ENCODE data around the gene GNG14. TPM values are rescaled to one million over a fixed set of nuclear protein-coding genes. Genes with fewer than 3 reads are reported as not detected.

Gene GNG14
- total and polyA plus RNA-seq, 2 of the 13 experiments (the other 11 are each of a cell fraction or from before 2014, with no cell fraction given): not detected

DNA sequence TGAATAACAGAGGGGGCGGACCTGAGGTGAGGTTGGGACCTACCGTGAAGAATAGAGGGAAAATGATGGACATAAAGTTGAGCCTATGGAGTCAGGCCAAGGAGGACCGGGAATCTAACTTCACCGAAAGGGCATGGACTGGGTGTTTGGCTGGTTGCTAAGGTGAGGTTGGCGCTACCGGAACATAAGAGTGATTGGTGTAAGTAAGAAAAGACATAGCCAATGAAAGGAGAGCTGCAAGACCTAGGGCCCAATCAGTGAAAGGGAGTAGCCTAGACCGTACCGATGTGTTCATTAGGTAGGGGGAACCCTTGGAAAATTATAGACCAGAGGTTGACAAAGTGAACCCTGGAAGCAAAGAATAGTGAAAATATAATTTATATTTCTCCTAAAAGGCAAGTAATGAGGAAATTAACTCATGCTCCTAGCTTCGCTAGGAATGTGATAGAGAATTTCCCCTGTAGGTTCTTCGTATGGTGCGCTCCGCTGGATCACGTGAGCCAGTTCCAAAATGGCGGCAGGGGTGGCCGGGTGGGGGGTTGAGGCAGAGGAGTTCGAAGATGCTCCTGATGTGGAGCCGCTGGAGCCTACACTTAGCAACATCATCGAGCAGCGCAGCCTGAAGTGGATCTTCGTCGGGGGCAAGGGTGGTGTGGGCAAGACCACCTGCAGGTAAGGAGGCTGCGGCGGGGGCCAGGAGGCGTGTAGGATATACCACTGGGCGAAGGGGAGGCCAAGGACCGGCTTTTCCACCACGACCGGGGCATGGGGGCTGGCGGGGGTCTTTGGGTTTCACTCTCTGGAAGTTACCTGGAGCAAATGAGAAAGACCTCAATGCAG, 49.4 kb downstream of the GNG14 start, which contains the start of gene GET3 (continued):
- TF ChIP-seq PRMT3 (CRISPR knock-in tag; IDR thresholded peaks at IDR 0.05; ENCODE audit: borderline replicate concordance, low read depth): no peak
- TF ChIP-seq, protein P1, sequence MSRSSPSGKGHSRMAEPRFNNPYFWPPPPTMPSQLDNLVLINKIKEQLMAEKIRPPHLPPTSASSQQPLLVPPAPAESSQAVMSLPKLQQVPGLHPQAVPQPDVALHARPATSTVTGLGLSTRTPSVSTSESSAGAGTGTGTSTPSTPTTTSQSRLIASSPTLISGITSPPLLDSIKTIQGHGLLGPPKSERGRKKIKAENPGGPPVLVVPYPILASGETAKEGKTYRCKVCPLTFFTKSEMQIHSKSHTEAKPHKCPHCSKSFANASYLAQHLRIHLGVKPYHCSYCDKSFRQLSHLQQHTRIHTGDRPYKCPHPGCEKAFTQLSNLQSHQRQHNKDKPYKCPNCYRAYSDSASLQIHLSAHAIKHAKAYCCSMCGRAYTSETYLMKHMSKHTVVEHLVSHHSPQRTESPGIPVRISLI (CRISPR knock-in tag; IDR thresholded peaks at IDR 0.05; ENCODE audit: borderline replicate concordance): no peak
- no peak for TF ChIP-seq ARID2 (CRISPR knock-in tag; IDR thresholded peaks at IDR 0.05; ENCODE audit: borderline replicate concordance)
- TF ChIP-seq, protein P2, sequence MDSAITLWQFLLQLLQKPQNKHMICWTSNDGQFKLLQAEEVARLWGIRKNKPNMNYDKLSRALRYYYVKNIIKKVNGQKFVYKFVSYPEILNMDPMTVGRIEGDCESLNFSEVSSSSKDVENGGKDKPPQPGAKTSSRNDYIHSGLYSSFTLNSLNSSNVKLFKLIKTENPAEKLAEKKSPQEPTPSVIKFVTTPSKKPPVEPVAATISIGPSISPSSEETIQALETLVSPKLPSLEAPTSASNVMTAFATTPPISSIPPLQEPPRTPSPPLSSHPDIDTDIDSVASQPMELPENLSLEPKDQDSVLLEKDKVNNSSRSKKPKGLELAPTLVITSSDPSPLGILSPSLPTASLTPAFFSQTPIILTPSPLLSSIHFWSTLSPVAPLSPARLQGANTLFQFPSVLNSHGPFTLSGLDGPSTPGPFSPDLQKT (CRISPR knock-in tag; IDR thresholded peaks at IDR 0.05; ENCODE audit: borderline replicate concordance): no peak
- TF ChIP-seq ZNF577 (CRISPR knock-in tag; IDR thresholded peaks at IDR 0.05; ENCODE audit: borderline replicate concordance, low read depth): no peak
- TF ChIP-seq, protein P3, sequence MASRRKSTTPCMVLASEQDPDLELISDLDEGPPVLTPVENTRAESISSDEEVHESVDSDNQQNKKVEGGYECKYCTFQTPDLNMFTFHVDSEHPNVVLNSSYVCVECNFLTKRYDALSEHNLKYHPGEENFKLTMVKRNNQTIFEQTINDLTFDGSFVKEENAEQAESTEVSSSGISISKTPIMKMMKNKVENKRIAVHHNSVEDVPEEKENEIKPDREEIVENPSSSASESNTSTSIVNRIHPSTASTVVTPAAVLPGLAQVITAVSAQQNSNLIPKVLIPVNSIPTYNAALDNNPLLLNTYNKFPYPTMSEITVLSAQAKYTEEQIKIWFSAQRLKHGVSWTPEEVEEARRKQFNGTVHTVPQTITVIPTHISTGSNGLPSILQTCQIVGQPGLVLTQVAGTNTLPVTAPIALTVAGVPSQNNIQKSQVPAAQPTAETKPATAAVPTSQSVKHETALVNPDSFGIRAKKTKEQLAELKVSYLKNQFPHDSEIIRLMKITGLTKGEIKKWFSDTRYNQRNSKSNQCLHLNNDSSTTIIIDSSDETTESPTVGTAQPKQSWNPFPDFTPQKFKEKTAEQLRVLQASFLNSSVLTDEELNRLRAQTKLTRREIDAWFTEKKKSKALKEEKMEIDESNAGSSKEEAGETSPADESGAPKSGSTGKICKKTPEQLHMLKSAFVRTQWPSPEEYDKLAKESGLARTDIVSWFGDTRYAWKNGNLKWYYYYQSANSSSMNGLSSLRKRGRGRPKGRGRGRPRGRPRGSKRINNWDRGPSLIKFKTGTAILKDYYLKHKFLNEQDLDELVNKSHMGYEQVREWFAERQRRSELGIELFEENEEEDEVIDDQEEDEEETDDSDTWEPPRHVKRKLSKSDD (CRISPR knock-in tag; IDR thresholded peaks at IDR 0.05; ENCODE audit: low read depth): no peak
- no peak for TF ChIP-seq SMAD1 (CRISPR knock-in tag; IDR thresholded peaks at IDR 0.05; ENCODE audit: borderline replicate concordance, low read depth)
- TF ChIP-seq SIN3B (IDR thresholded peaks at IDR 0.05; ENCODE audit: low read length): peak; percentile 99
- TF ChIP-seq, protein P4, sequence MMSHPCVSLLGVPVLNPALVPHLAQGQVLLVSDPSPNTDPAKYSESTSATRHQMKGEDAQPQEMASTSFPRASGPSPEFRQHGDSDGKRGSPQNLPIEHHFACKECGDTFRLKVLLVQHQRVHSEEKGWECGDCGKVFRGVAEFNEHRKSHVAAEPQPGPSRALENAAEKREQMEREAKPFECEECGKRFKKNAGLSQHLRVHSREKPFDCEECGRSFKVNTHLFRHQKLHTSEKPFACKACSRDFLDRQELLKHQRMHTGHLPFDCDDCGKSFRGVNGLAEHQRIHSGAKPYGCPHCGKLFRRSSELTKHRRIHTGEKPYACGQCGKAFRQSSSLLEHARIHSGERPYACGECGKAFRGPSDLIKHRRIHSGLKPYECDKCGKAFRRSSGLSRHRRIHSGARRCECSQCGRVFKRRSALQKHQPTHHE (CRISPR knock-in tag; IDR thresholded peaks at IDR 0.05; ENCODE audit: borderline replicate concordance): no peak
- TF ChIP-seq ZNF883 (CRISPR knock-in tag; IDR thresholded peaks at IDR 0.05; ENCODE audit: not compliant biosample characterization): no peak
- no peak for TF ChIP-seq ZMAT3 (CRISPR knock-in tag; conservative IDR thresholded peaks at IDR 0.05)
- no peak for TF ChIP-seq ZSCAN30 (CRISPR knock-in tag; IDR thresholded peaks at IDR 0.05)
- no peak for TF ChIP-seq CEBPG (CRISPR knock-in tag; IDR thresholded peaks at IDR 0.05)
- TF ChIP-seq SATB2 (CRISPR knock-in tag; IDR thresholded peaks at IDR 0.05): no peak
- TF ChIP-seq ZNF616 (CRISPR knock-in tag; IDR thresholded peaks at IDR 0.05; ENCODE audit: low read depth): no peak
- TF ChIP-seq, protein P5, sequence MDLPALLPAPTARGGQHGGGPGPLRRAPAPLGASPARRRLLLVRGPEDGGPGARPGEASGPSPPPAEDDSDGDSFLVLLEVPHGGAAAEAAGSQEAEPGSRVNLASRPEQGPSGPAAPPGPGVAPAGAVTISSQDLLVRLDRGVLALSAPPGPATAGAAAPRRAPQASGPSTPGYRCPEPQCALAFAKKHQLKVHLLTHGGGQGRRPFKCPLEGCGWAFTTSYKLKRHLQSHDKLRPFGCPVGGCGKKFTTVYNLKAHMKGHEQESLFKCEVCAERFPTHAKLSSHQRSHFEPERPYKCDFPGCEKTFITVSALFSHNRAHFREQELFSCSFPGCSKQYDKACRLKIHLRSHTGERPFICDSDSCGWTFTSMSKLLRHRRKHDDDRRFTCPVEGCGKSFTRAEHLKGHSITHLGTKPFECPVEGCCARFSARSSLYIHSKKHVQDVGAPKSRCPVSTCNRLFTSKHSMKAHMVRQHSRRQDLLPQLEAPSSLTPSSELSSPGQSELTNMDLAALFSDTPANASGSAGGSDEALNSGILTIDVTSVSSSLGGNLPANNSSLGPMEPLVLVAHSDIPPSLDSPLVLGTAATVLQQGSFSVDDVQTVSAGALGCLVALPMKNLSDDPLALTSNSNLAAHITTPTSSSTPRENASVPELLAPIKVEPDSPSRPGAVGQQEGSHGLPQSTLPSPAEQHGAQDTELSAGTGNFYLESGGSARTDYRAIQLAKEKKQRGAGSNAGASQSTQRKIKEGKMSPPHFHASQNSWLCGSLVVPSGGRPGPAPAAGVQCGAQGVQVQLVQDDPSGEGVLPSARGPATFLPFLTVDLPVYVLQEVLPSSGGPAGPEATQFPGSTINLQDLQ (CRISPR knock-in tag; IDR thresholded peaks at IDR 0.05): no peak
- TF ChIP-seq ZNF550 (CRISPR knock-in tag; IDR thresholded peaks at IDR 0.05; ENCODE audit: borderline replicate concordance): no peak
- peak; percentile 88 for TF ChIP-seq SAP130 (CRISPR knock-in tag; IDR thresholded peaks at IDR 0.05; ENCODE audit: low read depth)
